ENCODE measurements around the gene B4GALNT2.

Gene B4GALNT2

DNA sequence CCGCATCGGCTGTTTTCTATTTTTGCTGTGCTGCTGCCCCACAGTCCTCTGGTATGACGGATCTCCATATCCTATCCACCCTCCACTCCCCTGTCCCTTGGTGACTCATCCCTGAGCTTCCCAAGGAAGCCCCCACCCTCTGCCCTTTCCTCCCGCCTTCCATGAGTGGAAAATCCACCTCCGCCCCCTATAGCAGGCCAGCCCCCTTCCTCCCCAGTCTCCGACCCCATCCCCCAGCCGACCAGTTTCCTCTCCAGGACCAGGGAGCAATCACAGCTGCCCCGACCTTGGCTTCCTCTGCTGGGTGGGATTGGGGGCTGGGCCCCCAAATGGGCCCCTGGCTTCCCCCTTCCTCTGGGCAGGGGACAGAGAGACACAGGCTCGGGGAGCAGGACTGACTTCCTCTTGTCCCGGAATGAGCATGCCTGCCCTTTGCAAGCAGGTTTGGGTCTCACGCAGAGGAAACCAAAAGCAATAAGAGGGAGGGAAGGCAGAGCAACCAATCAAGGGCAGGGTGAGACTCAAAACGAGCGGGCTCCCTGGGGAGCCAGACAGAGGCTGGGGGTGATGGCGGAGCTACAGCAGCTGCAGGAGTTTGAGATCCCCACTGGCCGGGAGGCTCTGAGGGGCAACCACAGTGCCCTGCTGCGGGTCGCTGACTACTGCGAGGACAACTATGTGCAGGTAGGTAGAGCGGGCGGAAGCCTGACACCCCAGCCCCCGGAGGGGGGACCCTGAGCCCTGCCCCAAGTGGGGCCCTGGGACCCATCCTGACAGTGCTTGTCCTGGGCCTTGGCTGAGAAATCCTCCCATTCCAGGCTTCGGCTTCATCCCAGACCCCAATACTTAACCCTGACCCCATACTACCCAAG is 77.8 kb downstream of the B4GALNT2 start, which contains the start of the genes ABI3 and GNGT2:
Gene ABI3, plus strand, starts transcription at position 550 of the 872 bp plus-strand sequence. Its CDS starts 18 bp downstream, at position 568.
Gene GNGT2, minus strand, starts transcription at position 417 of the 872 bp plus-strand sequence. CDS start 3,152 bp downstream, outside the sequence.
- no peak for DNase-seq (ENCODE audit: low spot score)

DNA sequence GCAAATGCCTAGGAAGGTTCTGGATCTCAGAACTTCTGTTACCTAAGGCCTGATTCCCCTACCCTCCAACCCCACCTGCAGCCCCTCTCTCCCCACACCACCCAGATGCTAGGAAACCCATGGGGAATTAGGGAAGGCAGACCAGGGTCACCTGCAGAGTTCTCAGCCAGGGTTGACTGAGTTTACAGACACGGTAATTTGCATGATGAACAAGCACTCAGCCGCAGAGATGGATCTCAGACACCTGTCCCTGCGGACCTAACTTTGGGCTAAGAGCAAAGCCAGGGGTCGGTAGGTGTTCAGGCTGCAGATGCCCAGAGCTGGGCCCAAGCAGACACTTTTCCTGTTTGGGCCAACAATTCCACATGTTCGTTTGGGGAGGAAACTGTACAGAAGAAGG is 80.8 kb downstream of the B4GALNT2 start:
- no peak for DNase-seq (ENCODE audit: low spot score)

GRCh38 chr17:49213847-49214246 is 81.3 kb downstream of the B4GALNT2 start:
- DNase-seq (ENCODE audit: low spot score): no peak

DNA sequence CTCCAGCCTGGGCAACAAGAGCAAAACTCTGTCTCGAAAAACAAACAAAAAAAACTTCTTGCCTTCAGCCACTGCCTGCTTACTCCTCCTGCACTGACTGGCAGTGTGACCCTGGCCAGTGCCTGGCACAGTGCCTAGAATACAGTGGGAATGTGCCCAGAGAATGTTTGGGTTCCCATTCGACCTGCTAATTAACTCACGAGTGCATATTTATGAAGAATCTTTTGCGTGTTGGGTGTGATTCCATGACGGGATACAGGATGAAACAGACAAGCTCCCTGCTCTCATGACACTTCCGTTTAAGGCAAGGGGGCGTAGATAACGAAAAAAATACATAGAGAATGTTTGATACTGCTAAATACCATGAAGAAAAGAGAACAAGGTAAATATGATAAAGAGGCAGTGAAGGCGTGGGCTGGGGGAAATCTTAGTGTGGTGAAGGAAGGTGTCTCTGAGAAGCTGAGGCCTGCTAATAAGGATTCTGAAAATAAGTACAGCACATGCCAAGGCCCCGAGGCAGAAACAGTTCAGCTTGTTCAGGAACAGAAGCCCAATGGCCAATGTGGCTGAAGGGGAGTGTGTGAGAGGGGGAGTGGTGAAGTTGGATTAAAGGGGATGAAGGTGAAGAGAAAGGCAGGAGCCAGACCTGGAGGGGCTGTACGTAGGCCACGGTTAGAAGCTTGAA is 82.2 kb downstream of the B4GALNT2 start:
- no peak for DNase-seq (ENCODE audit: low spot score)

DNA sequence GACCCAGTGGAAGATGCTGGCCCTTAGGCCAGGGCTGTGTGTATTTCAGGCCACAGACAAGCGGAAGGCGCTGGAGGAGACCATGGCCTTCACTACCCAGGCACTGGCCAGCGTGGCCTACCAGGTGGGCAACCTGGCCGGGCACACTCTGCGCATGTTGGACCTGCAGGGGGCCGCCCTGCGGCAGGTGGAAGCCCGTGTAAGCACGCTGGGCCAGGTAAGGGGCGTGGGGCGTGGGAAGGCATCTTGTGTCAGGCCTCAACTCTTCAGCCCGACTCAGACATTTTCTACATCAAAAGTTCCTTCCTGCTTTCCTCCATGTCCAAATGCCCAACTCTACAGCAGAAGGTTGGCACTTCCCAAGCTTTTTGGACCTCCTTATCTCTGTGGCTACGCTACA is 83.9 kb downstream of the B4GALNT2 start:
- no peak for DNase-seq (ENCODE audit: low spot score)

DNA sequence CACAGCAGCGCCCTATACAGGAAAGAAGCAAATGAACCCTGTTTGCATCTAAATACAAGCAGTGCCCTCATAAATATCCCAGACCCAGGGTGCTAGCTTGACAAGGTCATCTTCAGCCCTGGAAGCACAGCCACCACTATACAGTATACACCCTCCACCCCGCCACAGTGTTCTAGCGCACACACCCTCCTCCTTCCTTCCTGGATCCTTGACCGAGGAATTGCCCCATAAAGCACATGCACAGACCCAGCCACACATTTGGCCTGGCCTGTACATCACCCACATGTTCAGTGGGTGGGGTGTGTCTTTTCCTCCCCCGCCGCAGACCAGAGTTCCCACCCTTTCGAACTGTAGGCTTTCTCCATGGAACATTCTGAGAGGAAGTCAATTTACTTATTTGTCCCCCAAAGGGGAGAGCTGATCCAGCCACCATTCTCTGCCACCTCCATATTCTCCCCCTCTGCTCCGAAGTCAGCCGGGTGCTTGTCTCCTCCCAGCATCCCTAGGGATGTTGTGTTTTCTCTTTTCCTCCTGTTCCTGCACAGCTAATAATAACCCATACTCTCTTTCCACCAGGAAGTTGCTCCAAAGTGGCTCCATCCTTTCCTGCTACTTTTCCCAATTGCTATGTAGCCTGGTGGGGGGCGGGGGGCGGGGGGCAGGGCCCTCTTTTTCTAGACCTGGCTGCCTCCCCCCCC is 84.5 kb downstream of the B4GALNT2 start:
- DNase-seq (ENCODE audit: low spot score): no peak

- DNase-seq (ENCODE audit: low spot score): no peak
Observed at GRCh38 chr17:49217651-49218413, 85.3 kb downstream of the B4GALNT2 start.

- no peak for DNase-seq (ENCODE audit: low spot score)
Observed at GRCh38 chr17:49218941-49219913, 86.7 kb downstream of the B4GALNT2 start.

GRCh38 chr17:49219987-49220386 is 87.4 kb downstream of the B4GALNT2 start:
- no peak for DNase-seq (ENCODE audit: low spot score)

DNA sequence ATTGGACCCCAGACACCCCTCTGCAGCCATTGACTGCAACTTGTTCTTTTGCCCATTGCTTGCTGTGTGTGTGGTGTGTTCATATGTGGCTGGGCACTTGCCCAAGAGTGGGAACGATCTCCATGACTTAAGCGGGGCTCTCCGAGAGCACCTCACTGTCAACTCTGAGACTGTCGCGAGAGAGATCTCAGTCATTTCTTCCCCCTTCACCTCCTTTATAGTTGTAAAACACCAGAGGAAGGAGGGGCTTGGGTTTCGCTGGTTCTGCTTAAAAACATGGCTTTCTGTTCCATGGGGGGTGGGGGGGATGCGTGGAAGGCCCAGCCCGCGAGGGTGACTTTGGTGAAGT is 90.6 kb downstream of the B4GALNT2 start:
- DNase-seq (ENCODE audit: low spot score): no peak

GRCh38 chr17:49223517-49224197 is 91.1 kb downstream of the B4GALNT2 start:
- DNase-seq (ENCODE audit: low spot score): no peak

DNA sequence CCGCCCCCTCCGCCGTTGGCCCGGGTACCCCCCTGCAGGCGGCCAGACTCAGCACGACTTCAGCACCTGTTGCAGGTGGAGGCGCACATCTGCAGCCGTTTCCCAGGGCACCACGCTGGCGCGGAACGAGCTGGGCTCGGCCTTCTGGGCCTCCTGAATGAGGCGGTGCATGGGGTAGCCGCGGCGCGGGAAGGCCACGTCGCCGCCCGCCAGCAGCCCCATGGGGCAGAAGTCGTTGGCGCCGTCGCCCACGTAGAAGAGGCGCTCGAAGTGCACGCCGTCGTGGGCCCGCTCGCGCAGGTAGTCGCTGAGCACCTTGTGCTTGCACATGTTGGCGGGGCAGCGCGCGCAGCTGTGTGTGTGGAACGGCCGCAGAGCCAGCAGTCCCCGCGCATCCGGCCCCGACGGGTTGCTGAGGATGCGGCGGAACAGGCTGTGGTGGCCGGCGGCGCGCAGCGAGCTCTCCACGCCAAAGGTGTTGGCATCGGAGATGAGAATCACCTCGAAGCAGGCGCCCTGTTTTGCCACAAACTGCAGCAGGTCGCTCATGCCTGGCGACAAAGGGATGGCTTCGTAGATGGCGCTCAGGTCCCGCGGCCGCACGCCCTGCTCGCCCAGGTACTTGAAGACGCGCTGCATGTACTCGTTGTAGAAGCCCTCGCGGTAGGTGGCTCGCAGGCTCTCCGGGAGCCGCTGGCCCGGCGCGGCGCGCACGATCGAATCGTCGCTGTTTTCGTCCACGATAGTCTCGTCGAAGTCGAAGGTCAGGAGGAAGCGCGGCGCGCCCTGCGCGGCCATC is 91.8 kb downstream of the B4GALNT2 start:
- no peak for DNase-seq (ENCODE audit: low spot score)

DNA sequence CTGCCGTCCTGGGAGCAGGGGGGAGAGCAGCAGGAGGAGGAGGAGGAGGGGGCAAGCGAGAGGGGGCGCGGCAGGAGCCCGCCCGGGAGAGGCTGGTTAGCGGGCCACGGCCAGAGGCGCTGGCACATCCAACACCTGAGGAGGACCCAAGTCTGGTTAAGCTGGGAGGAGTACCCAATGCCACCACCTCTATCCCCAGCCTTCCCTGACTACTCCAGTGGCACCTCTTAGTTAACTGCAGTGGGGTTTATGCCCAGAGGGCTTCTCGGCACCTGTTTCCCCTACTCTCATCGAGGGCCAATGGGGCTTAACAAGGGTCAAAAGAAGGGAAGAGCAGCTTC is 92.4 kb downstream of the B4GALNT2 start:
- DNase-seq (ENCODE audit: low spot score): no peak

GRCh38 chr17:49225554-49226236 is 93.1 kb downstream of the B4GALNT2 start:
- DNase-seq (ENCODE audit: low spot score): no peak

All from RKO (cell line).